PC-9 (cell line): ENCODE results near the gene MYO18B.

Experiments used
- EZH2 ChIP-seq: fragments of 200-600 bp; sonication (generic); IDR thresholded peaks from 2 replicates; pipeline ENCODE4 v1.8.0; 2017; ENCODE audit warnings: antibody characterized with exemption, low read depth
- TF ChIP-seq, protein P1 (sequence below): fragments of 200-600 bp; sonication (generic); conservative IDR thresholded peaks from 2 replicates; pipeline ENCODE4 v1.6.1; 2017; ENCODE audit warnings: mixed run types, antibody characterized with exemption, mild to moderate bottlenecking, moderate library complexity

DNA sequence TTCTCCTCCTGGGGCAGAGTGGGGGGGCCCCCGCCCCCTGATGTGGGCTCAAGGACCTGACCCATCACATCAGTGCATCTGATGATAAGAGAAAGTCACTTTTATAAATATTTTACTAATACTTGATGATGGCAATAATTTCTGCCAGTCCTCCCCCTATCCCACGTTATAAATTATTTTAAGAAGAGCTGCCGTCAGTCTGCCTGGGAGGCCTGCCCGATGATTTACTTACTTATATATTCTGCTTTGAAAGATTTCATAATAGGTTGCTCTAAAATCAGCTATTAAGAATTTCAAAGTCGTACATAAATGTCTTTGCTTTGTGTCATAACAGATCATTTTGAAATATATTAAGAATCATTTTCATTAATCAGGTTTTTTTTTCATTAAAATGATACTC, 58.8 kb downstream of the MYO18B start:
- TF ChIP-seq EZH2, result no peak
- TF ChIP-seq, protein P1, sequence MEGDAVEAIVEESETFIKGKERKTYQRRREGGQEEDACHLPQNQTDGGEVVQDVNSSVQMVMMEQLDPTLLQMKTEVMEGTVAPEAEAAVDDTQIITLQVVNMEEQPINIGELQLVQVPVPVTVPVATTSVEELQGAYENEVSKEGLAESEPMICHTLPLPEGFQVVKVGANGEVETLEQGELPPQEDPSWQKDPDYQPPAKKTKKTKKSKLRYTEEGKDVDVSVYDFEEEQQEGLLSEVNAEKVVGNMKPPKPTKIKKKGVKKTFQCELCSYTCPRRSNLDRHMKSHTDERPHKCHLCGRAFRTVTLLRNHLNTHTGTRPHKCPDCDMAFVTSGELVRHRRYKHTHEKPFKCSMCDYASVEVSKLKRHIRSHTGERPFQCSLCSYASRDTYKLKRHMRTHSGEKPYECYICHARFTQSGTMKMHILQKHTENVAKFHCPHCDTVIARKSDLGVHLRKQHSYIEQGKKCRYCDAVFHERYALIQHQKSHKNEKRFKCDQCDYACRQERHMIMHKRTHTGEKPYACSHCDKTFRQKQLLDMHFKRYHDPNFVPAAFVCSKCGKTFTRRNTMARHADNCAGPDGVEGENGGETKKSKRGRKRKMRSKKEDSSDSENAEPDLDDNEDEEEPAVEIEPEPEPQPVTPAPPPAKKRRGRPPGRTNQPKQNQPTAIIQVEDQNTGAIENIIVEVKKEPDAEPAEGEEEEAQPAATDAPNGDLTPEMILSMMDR, result no peak
